A549 (cell line): ENCODE measurements around the gene CORO2A.

ENCODE experiments used
- CEBPB ChIP-seq, 2 experiments: fragments of >200 bp in 1 of 2; sonication (Bioruptor Twin) in 1 of 2; formaldehyde crosslinking in 1 of 2; IDR thresholded peaks; 2 replicates each; pipeline ENCODE4 v1.6.1; 2012 to 2016
- CHD2 ChIP-seq: fragments of 150-350 bp; IDR thresholded peaks from 2 replicates; pipeline ENCODE4 v1.6.1; 2014; ENCODE audit warnings: low read length; ENCODE audit not compliant: partially characterized antibody
- CTCF ChIP-seq: fragments of >200 bp; sonication (Bioruptor Twin); formaldehyde crosslinking; IDR thresholded peaks from 3 replicates; pipeline ENCODE4 v1.5.1; 2016
- POLR2A ChIP-seq: IDR thresholded peaks from 2 replicates; pipeline ENCODE4 v1.6.1; 2012; ENCODE audit warnings: mild to moderate bottlenecking, low read length
- RAD21 ChIP-seq, 2 experiments: fragments of >200 bp in 1 of 2; sonication (Bioruptor Twin) in 1 of 2; formaldehyde crosslinking in 1 of 2; IDR thresholded peaks in 1 of 2; conservative IDR thresholded peaks in 1 of 2; 2 replicates in 1 of 2; 3 replicates in 1 of 2; pipeline ENCODE4 v1.6.1; 2012 to 2018; ENCODE audit warnings: inconsistent platforms in 1 of 2
- RARB ChIP-seq: fragments of 250-450 bp; sonication (Bioruptor Pico); IDR thresholded peaks from 2 replicates; pipeline ENCODE4 v1.8.0; 2021; ENCODE audit warnings: mild to moderate bottlenecking, moderate library complexity
- RNF2 ChIP-seq: fragments of 200-600 bp; sonication (generic); IDR thresholded peaks from 2 replicates; pipeline ENCODE4 v1.6.1; 2016; ENCODE audit warnings: low read depth, mild to moderate bottlenecking, antibody characterized with exemption, moderate library complexity, borderline replicate concordance
- USF2 ChIP-seq: fragments of 450-650 bp; IDR thresholded peaks from 2 replicates; pipeline ENCODE4 v1.6.1; 2014; ENCODE audit warnings: antibody characterized with exemption

- TF ChIP-seq POLR2A, result no peak
- TF ChIP-seq USF2, result no peak
- no peak for TF ChIP-seq RAD21 (conservative IDR thresholded peaks at IDR 0.05 in 1 of 2, IDR thresholded peaks at IDR 0.05 in 1 of 2)
- no peak for TF ChIP-seq CHD2
- TF ChIP-seq CTCF, result no peak
- TF ChIP-seq CEBPB (IDR thresholded peaks at IDR 0.05), result no peak
- TF ChIP-seq RNF2, result no peak
- no peak for TF ChIP-seq RARB (CRISPR knock-in tag)
Measured at GRCh38 chr9:98220911-98221310, 28.5 kb upstream of the CORO2A start.
